ENCODE data around the gene MEF2D.

DNA sequence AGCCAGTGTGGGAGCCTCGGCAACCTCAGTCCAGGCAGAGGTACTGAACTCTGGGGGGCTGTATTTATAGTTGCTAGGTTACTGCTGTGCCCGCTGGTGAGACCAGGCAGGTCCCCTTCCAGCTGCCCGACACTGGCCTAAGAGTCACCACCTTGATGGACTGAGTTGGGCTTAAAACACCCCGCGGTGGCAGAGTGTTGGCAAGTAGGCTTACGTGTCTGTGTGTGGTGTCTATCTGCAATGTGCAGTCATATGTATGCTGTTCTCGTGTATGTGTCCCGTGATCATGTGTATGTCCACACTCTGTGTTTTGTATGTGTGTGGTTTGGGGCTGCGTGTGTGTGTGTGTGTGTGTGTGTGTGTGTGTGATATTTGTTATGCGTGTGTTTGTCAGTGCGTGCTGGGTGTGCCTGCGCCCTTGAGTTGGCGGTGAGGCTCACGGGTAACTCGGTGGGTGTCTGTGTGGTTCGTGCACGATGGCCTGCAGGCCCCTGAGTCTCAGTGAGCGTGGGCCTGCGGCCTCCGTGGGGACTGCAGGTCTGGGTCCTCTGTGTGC lies 65.5 kb downstream of the MEF2D start:
- TF ChIP-seq POLR2A (IDR thresholded peaks at IDR 0.05), result no peak
- TF ChIP-seq, protein P1, sequence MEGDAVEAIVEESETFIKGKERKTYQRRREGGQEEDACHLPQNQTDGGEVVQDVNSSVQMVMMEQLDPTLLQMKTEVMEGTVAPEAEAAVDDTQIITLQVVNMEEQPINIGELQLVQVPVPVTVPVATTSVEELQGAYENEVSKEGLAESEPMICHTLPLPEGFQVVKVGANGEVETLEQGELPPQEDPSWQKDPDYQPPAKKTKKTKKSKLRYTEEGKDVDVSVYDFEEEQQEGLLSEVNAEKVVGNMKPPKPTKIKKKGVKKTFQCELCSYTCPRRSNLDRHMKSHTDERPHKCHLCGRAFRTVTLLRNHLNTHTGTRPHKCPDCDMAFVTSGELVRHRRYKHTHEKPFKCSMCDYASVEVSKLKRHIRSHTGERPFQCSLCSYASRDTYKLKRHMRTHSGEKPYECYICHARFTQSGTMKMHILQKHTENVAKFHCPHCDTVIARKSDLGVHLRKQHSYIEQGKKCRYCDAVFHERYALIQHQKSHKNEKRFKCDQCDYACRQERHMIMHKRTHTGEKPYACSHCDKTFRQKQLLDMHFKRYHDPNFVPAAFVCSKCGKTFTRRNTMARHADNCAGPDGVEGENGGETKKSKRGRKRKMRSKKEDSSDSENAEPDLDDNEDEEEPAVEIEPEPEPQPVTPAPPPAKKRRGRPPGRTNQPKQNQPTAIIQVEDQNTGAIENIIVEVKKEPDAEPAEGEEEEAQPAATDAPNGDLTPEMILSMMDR (IDR thresholded peaks at IDR 0.05), result no peak

All from right lobe of liver (tissue), 4 donors.